GM23338 (cell line): Measurements from ENCODE around the gene RIC3. TPM values are rescaled to one million over a fixed set of nuclear protein-coding genes. Genes with fewer than 3 reads are reported as not detected.

ENCODE experiments used
- ATAC-seq: fragments of 200-7000 bp; cut with Tn5 transposase; 3 replicates; pipeline ENCODE4 v1.9.1; 2020
- DNase-seq: peaks from one replicate; pipeline ENCODE4 v3.0.0-alpha.2; 2015; ENCODE audit warnings: low spot score
- H2AFZ ChIP-seq: fragments of 200-600 bp; sonication (generic); 2 replicates; pipeline ENCODE4 v1.8.0; 2016; ENCODE audit warnings: antibody characterized with exemption, mild to moderate bottlenecking, moderate library complexity
- H3F3A ChIP-seq: fragments of 200-600 bp; sonication (generic); replicated peaks from 2 replicates; pipeline ENCODE4 v1.8.0; 2017; ENCODE audit warnings: antibody characterized with exemption, mixed run types, low read depth
- H3K27ac ChIP-seq: fragments of 200-600 bp; sonication (generic); 2 replicates; pipeline ENCODE4 v1.6.1; 2016; ENCODE audit warnings: low read depth
- H3K27me3 ChIP-seq: fragments of 200-600 bp; sonication (generic); 2 replicates; pipeline ENCODE4 v1.8.0; 2016; ENCODE audit warnings: mild to moderate bottlenecking, mixed run types, moderate library complexity; ENCODE audit not compliant: insufficient read depth
- H3K36me3 ChIP-seq: fragments of 200-600 bp; sonication (generic); 2 replicates; pipeline ENCODE4 v1.8.0; 2016; ENCODE audit warnings: mild to moderate bottlenecking; ENCODE audit not compliant: insufficient read depth
- H3K4me1 ChIP-seq: fragments of 200-600 bp; sonication (generic); 2 replicates; pipeline ENCODE4 v1.8.0; 2016; ENCODE audit warnings: mild to moderate bottlenecking, moderate library complexity; ENCODE audit not compliant: insufficient read depth
- H3K4me2 ChIP-seq: fragments of 200-600 bp; sonication (generic); 2 replicates; pipeline ENCODE4 v1.7.1; 2017; ENCODE audit warnings: mixed run types
- H3K4me3 ChIP-seq: fragments of 200-600 bp; sonication (generic); 2 replicates; pipeline ENCODE4 v1.6.1; 2016; ENCODE audit warnings: mixed run types
- H3K79me2 ChIP-seq: fragments of 200-600 bp; sonication (generic); replicated peaks from 2 replicates; pipeline ENCODE4 v1.8.0; 2017; ENCODE audit warnings: mild to moderate bottlenecking; ENCODE audit not compliant: insufficient read depth
- H3K9me2 ChIP-seq: fragments of 200-600 bp; sonication (generic); 2 replicates; pipeline ENCODE4 v1.8.0; 2017; ENCODE audit not compliant: insufficient read depth
- H4K20me1 ChIP-seq: fragments of 200-600 bp; sonication (generic); replicated peaks from 2 replicates; pipeline ENCODE4 v1.8.0; 2017; ENCODE audit warnings: mild to moderate bottlenecking; ENCODE audit not compliant: insufficient read depth
- H3K27ac Mint-ChIP-seq: 2 replicates; pipeline ENCODE4 v1.8.0; 2020; ENCODE audit warnings: inconsistent platforms, mild to moderate bottlenecking, moderate library complexity, mixed read lengths
- H3K27me3 Mint-ChIP-seq: 3 replicates; pipeline ENCODE4 v1.8.0; 2022; ENCODE audit warnings: low read depth, mild to moderate bottlenecking, moderate library complexity, mixed read lengths, inconsistent platforms; ENCODE audit not compliant: insufficient read depth, poor library complexity
- H3K36me3 Mint-ChIP-seq: 3 replicates; pipeline ENCODE4 v1.8.0; 2021; ENCODE audit warnings: low read depth, mild to moderate bottlenecking, inconsistent platforms, moderate library complexity, mixed read lengths
- H3K4me1 Mint-ChIP-seq: 3 replicates; pipeline ENCODE4 v1.8.0; 2020; ENCODE audit warnings: mild to moderate bottlenecking, inconsistent platforms, mixed read lengths
- H3K4me3 Mint-ChIP-seq: 3 replicates; pipeline ENCODE4 v1.8.0; 2021; ENCODE audit warnings: moderate library complexity, mild to moderate bottlenecking, inconsistent platforms, mixed read lengths
- H3K9me3 Mint-ChIP-seq: 3 replicates; pipeline ENCODE4 v1.8.0; 2020; ENCODE audit warnings: moderate library complexity, mild to moderate bottlenecking, inconsistent platforms, mixed read lengths
- CREB1 ChIP-seq: fragments of 250-450 bp; sonication (Bioruptor Pico); IDR thresholded peaks from 2 replicates; pipeline ENCODE4 v1.5.0; 2020; ENCODE audit warnings: low read depth, mild to moderate bottlenecking, moderate library complexity
- EZH2 ChIP-seq: fragments of 200-600 bp; sonication (generic); IDR thresholded peaks from one replicate; pipeline ENCODE4 v1.8.0; 2017; ENCODE audit warnings: antibody characterized with exemption, mild to moderate bottlenecking, low read depth; ENCODE audit not compliant: unreplicated experiment
- EZH2phosphoT487 ChIP-seq: fragments of 200-600 bp; sonication (generic); IDR thresholded peaks from one replicate; pipeline ENCODE4 v1.8.1; 2018; ENCODE audit warnings: antibody characterized with exemption; ENCODE audit not compliant: unreplicated experiment
- JUNB ChIP-seq: IDR thresholded peaks from one replicate; pipeline ENCODE4 v1.6.1; 2016; ENCODE audit warnings: antibody characterized with exemption; ENCODE audit not compliant: unreplicated experiment
- NANOG ChIP-seq: IDR thresholded peaks from 2 replicates; pipeline ENCODE4 v1.6.1; 2016; ENCODE audit warnings: antibody characterized with exemption, borderline replicate concordance
- POLR2AphosphoS5 ChIP-seq: IDR thresholded peaks from 2 replicates; pipeline ENCODE4 v1.6.1; 2016; ENCODE audit warnings: antibody characterized with exemption, low read depth
- STAT1 ChIP-seq: IDR thresholded peaks from one replicate; pipeline ENCODE4 v1.6.1; 2016; ENCODE audit warnings: antibody characterized with exemption; ENCODE audit not compliant: unreplicated experiment
- ZNF114 ChIP-seq: fragments of 250-450 bp; sonication (Bioruptor Pico); IDR thresholded peaks from 2 replicates; pipeline ENCODE4 v1.5.0; 2020; ENCODE audit warnings: mild to moderate bottlenecking, moderate library complexity
- ZNF331 ChIP-seq: fragments of 250-450 bp; sonication (Bioruptor Pico); IDR thresholded peaks from 2 replicates; pipeline ENCODE4 v1.5.0; 2020; ENCODE audit warnings: low read depth, mild to moderate bottlenecking, moderate library complexity
- polyA plus RNA-seq: library from polyadenylated mRNA; unstranded; fragments of >200 nt; fragmentation: Nextera tagmentation; extraction: Ambion mirVana; gene quantifications from 2 replicates; pipeline ENCODE4 v1.2.1, GENCODE V29; 2016
- total RNA-seq: library from RNA; depleted of rRNA; stranded (reverse); fragments of >200 nt; shearing (Covaris generic); gene quantifications from 2 replicates; pipeline ENCODE4 v1.2.3, GENCODE V29; 2014
- TF ChIP-seq, protein P1 (sequence below): IDR thresholded peaks from one replicate; pipeline ENCODE4 v1.6.1; 2018; ENCODE audit warnings: antibody characterized with exemption; ENCODE audit not compliant: unreplicated experiment
- TF ChIP-seq, protein P2 (sequence below): fragments of 250-450 bp; sonication (Bioruptor Pico); IDR thresholded peaks from 2 replicates; pipeline ENCODE4 v1.5.0; 2020; ENCODE audit warnings: mild to moderate bottlenecking, moderate library complexity
- TF ChIP-seq, protein P3 (sequence below): IDR thresholded peaks from 2 replicates; pipeline ENCODE4 v1.6.1; 2016; ENCODE audit warnings: antibody characterized with exemption
- TF ChIP-seq, protein P4 (sequence below), 2 experiments: fragments of 200-600 bp in 1 of 2; sonication (generic) in 1 of 2; conservative IDR thresholded peaks; 2 replicates each; pipeline versions ENCODE4 v1.5.1 to v1.6.1; 2016 to 2017; ENCODE audit warnings: antibody characterized with exemption in 2 of 2, low read depth in 2 of 2, mild to moderate bottlenecking in 2 of 2, moderate library complexity in 1 of 2

Gene RIC3
- total and polyA plus RNA-seq, 2 experiments from 2014 or later: 17.8 to 21.3 TPM

DNA sequence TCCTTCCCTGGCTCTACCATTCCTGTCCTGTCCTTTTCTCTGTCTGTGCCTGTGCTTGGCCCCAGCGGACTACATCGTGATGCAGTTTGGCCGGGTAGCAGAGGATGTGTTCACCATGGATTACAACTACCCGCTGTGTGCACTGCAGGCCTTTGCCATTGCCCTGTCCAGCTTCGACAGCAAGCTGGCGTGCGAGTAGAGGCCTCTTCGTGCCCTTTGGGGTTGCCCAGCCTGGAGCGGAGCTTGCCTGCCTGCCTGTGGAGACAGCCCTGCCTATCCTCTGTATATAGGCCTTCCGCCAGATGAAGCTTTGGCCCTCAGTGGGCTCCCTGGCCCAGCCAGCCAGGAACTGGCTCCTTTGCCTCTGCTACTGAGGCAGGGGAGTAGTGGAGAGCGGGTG lies 67.4 kb downstream of the RIC3 start:
- H3K27ac ChIP-seq: no peak overlapping the region
- no peak overlapping the region for H3K27ac Mint-ChIP-seq

More for the DNA sequence above, 67.4 kb downstream of the RIC3 start:
- no peaks in the 10 kb centered on the region for H3K79me2 ChIP-seq
- ATAC-seq (no peak), DNase-seq (no peak)
- H3K36me3 ChIP-seq: peaks cover 16% of the 10 kb centered on the region
- Mint-ChIP-seq H3K9me3 (no peaks in the 10 kb centered on the region), H3K4me1 (no peaks in the 10 kb centered on the region), H3K4me3 (no peak overlapping the region), H3K27me3 (peaks cover 2% of the 10 kb centered on the region), H3K36me3 (peaks cover 31% of the 10 kb centered on the region)
- H3K9me2 ChIP-seq: no peaks in the 10 kb centered on the region
- H3K27me3 ChIP-seq: no peaks in the 10 kb centered on the region
- no peaks in the 10 kb centered on the region for H3K4me1 ChIP-seq
- no peak overlapping the region for H3K4me3 ChIP-seq
- H2AFZ ChIP-seq: no peak overlapping the region
- peaks cover 4% of the 10 kb centered on the region; the same call in 1 of the 2 replicates for H4K20me1 ChIP-seq
- no peak for TF ChIP-seq CREB1 (CRISPR knock-in tag)
- TF ChIP-seq, protein P1, sequence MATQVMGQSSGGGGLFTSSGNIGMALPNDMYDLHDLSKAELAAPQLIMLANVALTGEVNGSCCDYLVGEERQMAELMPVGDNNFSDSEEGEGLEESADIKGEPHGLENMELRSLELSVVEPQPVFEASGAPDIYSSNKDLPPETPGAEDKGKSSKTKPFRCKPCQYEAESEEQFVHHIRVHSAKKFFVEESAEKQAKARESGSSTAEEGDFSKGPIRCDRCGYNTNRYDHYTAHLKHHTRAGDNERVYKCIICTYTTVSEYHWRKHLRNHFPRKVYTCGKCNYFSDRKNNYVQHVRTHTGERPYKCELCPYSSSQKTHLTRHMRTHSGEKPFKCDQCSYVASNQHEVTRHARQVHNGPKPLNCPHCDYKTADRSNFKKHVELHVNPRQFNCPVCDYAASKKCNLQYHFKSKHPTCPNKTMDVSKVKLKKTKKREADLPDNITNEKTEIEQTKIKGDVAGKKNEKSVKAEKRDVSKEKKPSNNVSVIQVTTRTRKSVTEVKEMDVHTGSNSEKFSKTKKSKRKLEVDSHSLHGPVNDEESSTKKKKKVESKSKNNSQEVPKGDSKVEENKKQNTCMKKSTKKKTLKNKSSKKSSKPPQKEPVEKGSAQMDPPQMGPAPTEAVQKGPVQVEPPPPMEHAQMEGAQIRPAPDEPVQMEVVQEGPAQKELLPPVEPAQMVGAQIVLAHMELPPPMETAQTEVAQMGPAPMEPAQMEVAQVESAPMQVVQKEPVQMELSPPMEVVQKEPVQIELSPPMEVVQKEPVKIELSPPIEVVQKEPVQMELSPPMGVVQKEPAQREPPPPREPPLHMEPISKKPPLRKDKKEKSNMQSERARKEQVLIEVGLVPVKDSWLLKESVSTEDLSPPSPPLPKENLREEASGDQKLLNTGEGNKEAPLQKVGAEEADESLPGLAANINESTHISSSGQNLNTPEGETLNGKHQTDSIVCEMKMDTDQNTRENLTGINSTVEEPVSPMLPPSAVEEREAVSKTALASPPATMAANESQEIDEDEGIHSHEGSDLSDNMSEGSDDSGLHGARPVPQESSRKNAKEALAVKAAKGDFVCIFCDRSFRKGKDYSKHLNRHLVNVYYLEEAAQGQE: no peak
- TF ChIP-seq STAT1: no peak
- TF ChIP-seq NANOG: no peak
- no peak for TF ChIP-seq POLR2AphosphoS5
- no peak for TF ChIP-seq JUNB
- TF ChIP-seq, protein P2, sequence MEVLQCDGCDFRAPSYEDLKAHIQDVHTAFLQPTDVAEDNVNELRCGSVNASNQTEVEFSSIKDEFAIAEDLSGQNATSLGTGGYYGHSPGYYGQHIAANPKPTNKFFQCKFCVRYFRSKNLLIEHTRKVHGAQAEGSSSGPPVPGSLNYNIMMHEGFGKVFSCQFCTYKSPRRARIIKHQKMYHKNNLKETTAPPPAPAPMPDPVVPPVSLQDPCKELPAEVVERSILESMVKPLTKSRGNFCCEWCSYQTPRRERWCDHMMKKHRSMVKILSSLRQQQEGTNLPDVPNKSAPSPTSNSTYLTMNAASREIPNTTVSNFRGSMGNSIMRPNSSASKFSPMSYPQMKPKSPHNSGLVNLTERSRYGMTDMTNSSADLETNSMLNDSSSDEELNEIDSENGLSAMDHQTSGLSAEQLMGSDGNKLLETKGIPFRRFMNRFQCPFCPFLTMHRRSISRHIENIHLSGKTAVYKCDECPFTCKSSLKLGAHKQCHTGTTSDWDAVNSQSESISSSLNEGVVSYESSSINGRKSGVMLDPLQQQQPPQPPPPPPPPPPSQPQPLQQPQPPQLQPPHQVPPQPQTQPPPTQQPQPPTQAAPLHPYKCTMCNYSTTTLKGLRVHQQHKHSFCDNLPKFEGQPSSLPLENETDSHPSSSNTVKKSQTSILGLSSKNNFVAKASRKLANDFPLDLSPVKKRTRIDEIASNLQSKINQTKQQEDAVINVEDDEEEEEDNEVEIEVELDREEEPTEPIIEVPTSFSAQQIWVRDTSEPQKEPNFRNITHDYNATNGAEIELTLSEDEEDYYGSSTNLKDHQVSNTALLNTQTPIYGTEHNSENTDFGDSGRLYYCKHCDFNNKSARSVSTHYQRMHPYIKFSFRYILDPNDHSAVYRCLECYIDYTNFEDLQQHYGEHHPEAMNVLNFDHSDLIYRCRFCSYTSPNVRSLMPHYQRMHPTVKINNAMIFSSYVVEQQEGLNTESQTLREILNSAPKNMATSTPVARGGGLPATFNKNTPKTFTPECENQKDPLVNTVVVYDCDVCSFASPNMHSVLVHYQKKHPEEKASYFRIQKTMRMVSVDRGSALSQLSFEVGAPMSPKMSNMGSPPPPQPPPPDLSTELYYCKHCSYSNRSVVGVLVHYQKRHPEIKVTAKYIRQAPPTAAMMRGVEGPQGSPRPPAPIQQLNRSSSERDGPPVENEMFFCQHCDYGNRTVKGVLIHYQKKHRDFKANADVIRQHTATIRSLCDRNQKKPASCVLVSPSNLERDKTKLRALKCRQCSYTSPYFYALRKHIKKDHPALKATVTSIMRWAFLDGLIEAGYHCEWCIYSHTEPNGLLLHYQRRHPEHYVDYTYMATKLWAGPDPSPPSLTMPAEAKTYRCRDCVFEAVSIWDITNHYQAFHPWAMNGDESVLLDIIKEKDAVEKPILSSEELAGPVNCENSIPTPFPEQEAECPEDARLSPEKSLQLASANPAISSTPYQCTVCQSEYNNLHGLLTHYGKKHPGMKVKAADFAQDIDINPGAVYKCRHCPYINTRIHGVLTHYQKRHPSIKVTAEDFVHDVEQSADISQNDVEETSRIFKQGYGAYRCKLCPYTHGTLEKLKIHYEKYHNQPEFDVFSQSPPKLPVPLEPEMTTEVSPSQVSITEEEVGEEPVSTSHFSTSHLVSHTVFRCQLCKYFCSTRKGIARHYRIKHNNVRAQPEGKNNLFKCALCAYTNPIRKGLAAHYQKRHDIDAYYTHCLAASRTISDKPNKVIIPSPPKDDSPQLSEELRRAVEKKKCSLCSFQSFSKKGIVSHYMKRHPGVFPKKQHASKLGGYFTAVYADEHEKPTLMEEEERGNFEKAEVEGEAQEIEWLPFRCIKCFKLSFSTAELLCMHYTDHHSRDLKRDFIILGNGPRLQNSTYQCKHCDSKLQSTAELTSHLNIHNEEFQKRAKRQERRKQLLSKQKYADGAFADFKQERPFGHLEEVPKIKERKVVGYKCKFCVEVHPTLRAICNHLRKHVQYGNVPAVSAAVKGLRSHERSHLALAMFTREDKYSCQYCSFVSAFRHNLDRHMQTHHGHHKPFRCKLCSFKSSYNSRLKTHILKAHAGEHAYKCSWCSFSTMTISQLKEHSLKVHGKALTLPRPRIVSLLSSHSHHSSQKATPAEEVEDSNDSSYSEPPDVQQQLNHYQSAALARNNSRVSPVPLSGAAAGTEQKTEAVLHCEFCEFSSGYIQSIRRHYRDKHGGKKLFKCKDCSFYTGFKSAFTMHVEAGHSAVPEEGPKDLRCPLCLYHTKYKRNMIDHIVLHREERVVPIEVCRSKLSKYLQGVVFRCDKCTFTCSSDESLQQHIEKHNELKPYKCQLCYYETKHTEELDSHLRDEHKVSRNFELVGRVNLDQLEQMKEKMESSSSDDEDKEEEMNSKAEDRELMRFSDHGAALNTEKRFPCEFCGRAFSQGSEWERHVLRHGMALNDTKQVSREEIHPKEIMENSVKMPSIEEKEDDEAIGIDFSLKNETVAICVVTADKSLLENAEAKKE (CRISPR knock-in tag): no peak
- TF ChIP-seq ZNF331: no peak
- TF ChIP-seq EZH2: no peak
- no peak for TF ChIP-seq ZNF114 (CRISPR knock-in tag)
- TF ChIP-seq, protein P3, sequence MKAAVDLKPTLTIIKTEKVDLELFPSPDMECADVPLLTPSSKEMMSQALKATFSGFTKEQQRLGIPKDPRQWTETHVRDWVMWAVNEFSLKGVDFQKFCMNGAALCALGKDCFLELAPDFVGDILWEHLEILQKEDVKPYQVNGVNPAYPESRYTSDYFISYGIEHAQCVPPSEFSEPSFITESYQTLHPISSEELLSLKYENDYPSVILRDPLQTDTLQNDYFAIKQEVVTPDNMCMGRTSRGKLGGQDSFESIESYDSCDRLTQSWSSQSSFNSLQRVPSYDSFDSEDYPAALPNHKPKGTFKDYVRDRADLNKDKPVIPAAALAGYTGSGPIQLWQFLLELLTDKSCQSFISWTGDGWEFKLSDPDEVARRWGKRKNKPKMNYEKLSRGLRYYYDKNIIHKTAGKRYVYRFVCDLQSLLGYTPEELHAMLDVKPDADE: no peak
- TF ChIP-seq, protein P4, sequence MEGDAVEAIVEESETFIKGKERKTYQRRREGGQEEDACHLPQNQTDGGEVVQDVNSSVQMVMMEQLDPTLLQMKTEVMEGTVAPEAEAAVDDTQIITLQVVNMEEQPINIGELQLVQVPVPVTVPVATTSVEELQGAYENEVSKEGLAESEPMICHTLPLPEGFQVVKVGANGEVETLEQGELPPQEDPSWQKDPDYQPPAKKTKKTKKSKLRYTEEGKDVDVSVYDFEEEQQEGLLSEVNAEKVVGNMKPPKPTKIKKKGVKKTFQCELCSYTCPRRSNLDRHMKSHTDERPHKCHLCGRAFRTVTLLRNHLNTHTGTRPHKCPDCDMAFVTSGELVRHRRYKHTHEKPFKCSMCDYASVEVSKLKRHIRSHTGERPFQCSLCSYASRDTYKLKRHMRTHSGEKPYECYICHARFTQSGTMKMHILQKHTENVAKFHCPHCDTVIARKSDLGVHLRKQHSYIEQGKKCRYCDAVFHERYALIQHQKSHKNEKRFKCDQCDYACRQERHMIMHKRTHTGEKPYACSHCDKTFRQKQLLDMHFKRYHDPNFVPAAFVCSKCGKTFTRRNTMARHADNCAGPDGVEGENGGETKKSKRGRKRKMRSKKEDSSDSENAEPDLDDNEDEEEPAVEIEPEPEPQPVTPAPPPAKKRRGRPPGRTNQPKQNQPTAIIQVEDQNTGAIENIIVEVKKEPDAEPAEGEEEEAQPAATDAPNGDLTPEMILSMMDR (conservative IDR thresholded peaks at IDR 0.05; ENCODE audit: low read depth in 2 of 2): no peak
- TF ChIP-seq EZH2phosphoT487: no peak
- H3F3A ChIP-seq: no peaks in the 10 kb centered on the region
- no peak overlapping the region for H3K4me2 ChIP-seq
